H9 (cell line): ENCODE measurements around the gene MRO. TPM values are rescaled to one million over a fixed set of nuclear protein-coding genes. Genes with fewer than 3 reads are reported as not detected.

ENCODE experiments used
- DNase-seq: peaks from one replicate; pipeline ENCODE4 v3.0.0-alpha.2; 2017
- H2AFZ ChIP-seq: one replicate; pipeline ENCODE4 v1.6.1; 2013; ENCODE audit warnings: mild to moderate bottlenecking, low read length, control low read depth, moderate library complexity
- H2AK5ac ChIP-seq: 2 replicates; pipeline ENCODE4 v1.6.1; 2013; ENCODE audit warnings: low read length, control low read depth, mixed read lengths; ENCODE audit not compliant: insufficient read length
- H2BK120ac ChIP-seq: one replicate; pipeline ENCODE4 v1.6.1; 2013; ENCODE audit warnings: low read depth, mild to moderate bottlenecking, low read length, control low read depth, inconsistent platforms; ENCODE audit not compliant: poor library complexity, severe bottlenecking
- H2BK12ac ChIP-seq: 2 replicates; pipeline ENCODE4 v1.6.1; 2013; ENCODE audit warnings: low read length, control low read depth, mixed read lengths, low read depth; ENCODE audit not compliant: insufficient read length
- H2BK15ac ChIP-seq: 2 replicates; pipeline ENCODE4 v1.6.1; 2013; ENCODE audit warnings: low read depth, low read length, control low read depth
- H2BK20ac ChIP-seq: one replicate; pipeline ENCODE4 v1.6.1; 2013; ENCODE audit warnings: low read depth, mild to moderate bottlenecking, low read length, control low read depth, inconsistent platforms; ENCODE audit not compliant: poor library complexity, severe bottlenecking
- H2BK5ac ChIP-seq: 2 replicates; pipeline ENCODE4 v1.6.1; 2013; ENCODE audit warnings: low read length, control low read depth, mixed read lengths; ENCODE audit not compliant: insufficient read length
- H3K14ac ChIP-seq: 2 replicates; pipeline ENCODE4 v1.6.1; 2013; ENCODE audit warnings: low read length, control low read depth; ENCODE audit not compliant: insufficient read depth
- H3K18ac ChIP-seq: 2 replicates; pipeline ENCODE4 v1.6.1; 2013; ENCODE audit warnings: low read depth, mild to moderate bottlenecking, mixed read lengths, low read length, control low read depth; ENCODE audit not compliant: insufficient read length
- H3K23ac ChIP-seq: 2 replicates; pipeline ENCODE4 v1.6.1; 2013; ENCODE audit warnings: low read length, control low read depth, mixed read lengths, low read depth; ENCODE audit not compliant: insufficient read length
- H3K23me2 ChIP-seq: 2 replicates; pipeline ENCODE4 v1.6.1; 2013; ENCODE audit warnings: low read depth, mild to moderate bottlenecking, mixed read lengths, low read length, control low read depth; ENCODE audit not compliant: insufficient read length, poor library complexity, severe bottlenecking
- H3K27ac ChIP-seq: 2 replicates; pipeline ENCODE4 v1.5.1; 2013; ENCODE audit warnings: low read length, control low read depth, mixed read lengths, low read depth; ENCODE audit not compliant: insufficient read length
- H3K27me3 ChIP-seq: 2 replicates; pipeline ENCODE4 v1.6.1; 2013; ENCODE audit warnings: low read length, control low read depth, inconsistent platforms; ENCODE audit not compliant: insufficient read depth
- H3K4ac ChIP-seq: 2 replicates; pipeline ENCODE4 v1.6.1; 2013; ENCODE audit warnings: low read depth, mild to moderate bottlenecking, control low read depth, inconsistent platforms, low read length, moderate library complexity
- H3K4me1 ChIP-seq: 2 replicates; pipeline ENCODE4 v1.6.1; 2013; ENCODE audit warnings: low read length, control low read depth, inconsistent platforms; ENCODE audit not compliant: insufficient read depth
- H3K4me2 ChIP-seq: 2 replicates; pipeline ENCODE4 v1.6.1; 2013; ENCODE audit warnings: low read length, control low read depth, mixed read lengths; ENCODE audit not compliant: insufficient read length, insufficient read depth
- H3K56ac ChIP-seq: 2 replicates; pipeline ENCODE4 v1.6.1; 2013; ENCODE audit warnings: low read depth, mild to moderate bottlenecking, mixed read lengths, low read length, control low read depth; ENCODE audit not compliant: insufficient read length
- H3K79me1 ChIP-seq: 2 replicates; pipeline ENCODE4 v1.6.1; 2013; ENCODE audit warnings: low read depth, mild to moderate bottlenecking, moderate library complexity, low read length, control low read depth, inconsistent platforms; ENCODE audit not compliant: insufficient read depth, poor library complexity, severe bottlenecking
- H3K79me2 ChIP-seq: 2 replicates; pipeline ENCODE4 v1.6.1; 2013; ENCODE audit warnings: low read length, control low read depth, inconsistent platforms; ENCODE audit not compliant: insufficient read depth
- H3K9ac ChIP-seq: 2 replicates; pipeline ENCODE4 v1.6.1; 2013; ENCODE audit warnings: low read length, control low read depth, mixed read lengths; ENCODE audit not compliant: insufficient read length; ENCODE audit errors: extremely low read depth
- H3K9me3 ChIP-seq: one replicate; pipeline ENCODE4 v1.6.1; 2013; ENCODE audit warnings: low read depth, low read length, inconsistent platforms; ENCODE audit not compliant: control insufficient read depth
- H3T11ph ChIP-seq: one replicate; pipeline ENCODE4 v1.6.1; 2013; ENCODE audit warnings: mild to moderate bottlenecking, low read length, control low read depth, inconsistent platforms
- H4K20me1 ChIP-seq: one replicate; pipeline ENCODE4 v1.6.1; 2013; ENCODE audit not compliant: control insufficient read depth, insufficient read length, insufficient read depth
- H4K5ac ChIP-seq: 2 replicates; pipeline ENCODE4 v1.6.1; 2013; ENCODE audit warnings: low read depth, mild to moderate bottlenecking, mixed read lengths, low read length, control low read depth; ENCODE audit not compliant: insufficient read length
- H4K8ac ChIP-seq: replicated peaks from 2 replicates; pipeline ENCODE4 v1.6.1; 2013; ENCODE audit warnings: low read length, control low read depth, mixed read lengths, low read depth; ENCODE audit not compliant: insufficient read length
- H4K91ac ChIP-seq: 2 replicates; pipeline ENCODE4 v1.6.1; 2013; ENCODE audit warnings: low read depth, mild to moderate bottlenecking, moderate library complexity, mixed read lengths, low read length, control low read depth; ENCODE audit not compliant: insufficient read length
- H3K27ac Mint-ChIP-seq, 3 experiments: 2 replicates in 2 of 3; 3 replicates in 1 of 3; pipeline ENCODE4 v1.8.0; 2020 to 2021; ENCODE audit warnings: mixed read lengths in 3 of 3, mild to moderate bottlenecking in 1 of 3, moderate library complexity in 1 of 3
- H3K27me3 Mint-ChIP-seq: 2 replicates; pipeline ENCODE4 v1.8.0; 2021; ENCODE audit warnings: low read depth, mild to moderate bottlenecking, moderate library complexity, mixed read lengths
- H3K36me3 Mint-ChIP-seq, 3 experiments: 2 replicates in 2 of 3; 3 replicates in 1 of 3; pipeline ENCODE4 v1.8.0; 2020 to 2021; ENCODE audit warnings: low read depth in 3 of 3, mixed read lengths in 3 of 3; ENCODE audit not compliant: insufficient read depth in 1 of 3
- H3K4me1 Mint-ChIP-seq, 2 experiments: 2 replicates each; pipeline ENCODE4 v1.8.0; 2020; ENCODE audit warnings: mixed read lengths in 2 of 2
- H3K4me3 Mint-ChIP-seq, 2 experiments: 2 replicates in 1 of 2; 3 replicates in 1 of 2; pipeline ENCODE4 v1.8.0; 2020 to 2021; ENCODE audit warnings: mild to moderate bottlenecking in 2 of 2, mixed read lengths in 2 of 2, moderate library complexity in 1 of 2
- H3K9me3 Mint-ChIP-seq, 2 experiments: 2 replicates in 1 of 2; 3 replicates in 1 of 2; pipeline ENCODE4 v1.8.0; 2020; ENCODE audit warnings: mild to moderate bottlenecking in 2 of 2, mixed read lengths in 2 of 2, moderate library complexity in 1 of 2
- CTCF ChIP-seq: fragments of 200-600 bp; sonication (generic); conservative IDR thresholded peaks from 3 replicates; pipeline ENCODE4 v1.8.0; 2021; ENCODE audit warnings: antibody characterized with exemption, mild to moderate bottlenecking
- WGBS: extraction: QIAGEN DNeasy Blood & Tissue Kit; methylation state at CpG from one replicate; pipeline ENCODE4 v1.1.7; 2013; ENCODE audit warnings: missing lambda C conversion rate, low lambda C conversion rate, mixed read lengths; ENCODE audit not compliant: insufficient read length; ENCODE audit errors: extremely low coverage; 5-methylcytosine and 5-hydroxymethylcytosine counted together
- total RNA-seq: library from RNA; stranded (reverse); gene quantifications from 2 replicates; pipeline ENCODE4 v1.2.1, GENCODE V29; 2021

The MRO gene
- total RNA-seq, 1 experiment from 2014 or later: 0.57 TPM

DNA sequence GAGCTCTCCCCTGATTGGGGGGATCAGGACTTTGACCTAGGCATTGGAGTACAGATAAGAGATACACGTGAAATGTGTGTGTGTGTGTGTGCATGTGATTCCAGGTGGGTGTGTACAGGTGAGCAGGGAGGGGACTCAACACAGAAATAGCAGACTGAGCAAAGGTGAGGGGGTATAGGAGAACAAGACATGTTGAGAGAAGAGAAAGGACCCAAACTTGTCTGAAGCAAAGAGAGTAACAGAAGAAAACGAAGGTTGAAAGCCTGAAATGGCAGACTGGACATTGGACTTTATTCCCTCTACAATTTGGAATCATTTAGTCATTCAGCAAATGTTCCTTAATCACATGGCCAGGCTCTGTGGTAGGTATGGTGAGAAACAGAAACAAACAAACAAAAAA is 23.3 kb downstream of the MRO start:
- Histone ChIP-seq H3T11ph (no peak overlapping the region), H4K20me1 (no peaks in the 10 kb centered on the region), H2BK5ac (no peak overlapping the region), H3K79me2 (no peaks in the 10 kb centered on the region), H2AFZ (no peak overlapping the region), H2AK5ac (no peak overlapping the region), H3K23me2 (no peaks in the 10 kb centered on the region), H3K14ac (no peak overlapping the region), H3K4me1 (peaks cover 6% of the 10 kb centered on the region; the same call in 1 of the 2 replicates), H3K23ac (no peak overlapping the region), H2BK12ac (no peak overlapping the region), H3K4me2 (no peak overlapping the region), H2BK120ac (no peak overlapping the region), H3K9me3 (no peaks in the 10 kb centered on the region), H3K79me1 (no peaks in the 10 kb centered on the region), H3K9ac (no peak overlapping the region), H2BK15ac (no peak overlapping the region), H4K91ac (no peak overlapping the region), H4K5ac (no peak overlapping the region), H2BK20ac (no peak overlapping the region), H3K27me3 (no peaks in the 10 kb centered on the region), H3K56ac (no peak overlapping the region), H4K8ac (no peak overlapping the region), H3K18ac (no peak overlapping the region), H3K27ac (no peak overlapping the region), H3K4ac (no peak overlapping the region)
- Mint-ChIP-seq H3K27me3 (peaks cover 2% of the 10 kb centered on the region; the same call in 1 of the 2 replicates), H3K36me3 (no peaks in the 10 kb centered on the region; a peak in 1 of 7 replicates), H3K27ac (no peak overlapping the region), H3K4me1 (peaks cover 7 to 11% of the 10 kb centered on the region in 2 experiments), H3K4me3 (no peak overlapping the region), H3K9me3 (no peaks in the 10 kb centered on the region)
- TF ChIP-seq CTCF: no peak
- DNase-seq: no peak
- WGBS: no CpG with 5 or more reads among the region's 2 CpGs
